GM18868 (cell line): ENCODE results near the gene PRPF31.
"Not testable (repeated sequence)": the region's sequence is repeated elsewhere in the genome, so short reads cannot be mapped to it uniquely, and the experiment has no call there.

ENCODE experiments used
- ATAC-seq: cut with Tn5 transposase; IDR thresholded peaks from one replicate; pipeline ENCODE4 v1.9.1; 2021; ENCODE audit warnings: mild to moderate bottlenecking, moderate library complexity; ENCODE audit not compliant: unreplicated experiment

The PRPF31 gene

DNA sequence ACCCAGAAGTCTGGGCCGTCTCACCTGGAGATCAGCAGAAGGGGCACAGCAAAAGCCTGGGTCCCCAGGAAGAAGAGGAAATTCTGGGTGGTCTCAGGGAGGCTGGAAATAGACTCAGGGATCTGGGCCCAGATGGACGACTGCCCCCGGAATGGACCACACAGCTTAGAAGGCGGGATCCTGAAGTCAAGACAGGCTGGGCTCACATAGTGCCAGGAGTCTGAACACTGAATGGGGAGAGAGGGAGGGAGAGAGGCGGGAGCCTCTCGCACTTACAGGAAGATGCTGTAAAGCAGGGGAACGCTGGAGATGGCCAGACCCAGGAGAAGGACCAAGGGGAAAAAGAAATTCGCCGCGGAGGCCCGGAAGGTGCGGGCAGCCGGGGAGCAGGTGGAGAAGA, 45.3 kb downstream of the PRPF31 start:
- ATAC-seq = no peak

DNA sequence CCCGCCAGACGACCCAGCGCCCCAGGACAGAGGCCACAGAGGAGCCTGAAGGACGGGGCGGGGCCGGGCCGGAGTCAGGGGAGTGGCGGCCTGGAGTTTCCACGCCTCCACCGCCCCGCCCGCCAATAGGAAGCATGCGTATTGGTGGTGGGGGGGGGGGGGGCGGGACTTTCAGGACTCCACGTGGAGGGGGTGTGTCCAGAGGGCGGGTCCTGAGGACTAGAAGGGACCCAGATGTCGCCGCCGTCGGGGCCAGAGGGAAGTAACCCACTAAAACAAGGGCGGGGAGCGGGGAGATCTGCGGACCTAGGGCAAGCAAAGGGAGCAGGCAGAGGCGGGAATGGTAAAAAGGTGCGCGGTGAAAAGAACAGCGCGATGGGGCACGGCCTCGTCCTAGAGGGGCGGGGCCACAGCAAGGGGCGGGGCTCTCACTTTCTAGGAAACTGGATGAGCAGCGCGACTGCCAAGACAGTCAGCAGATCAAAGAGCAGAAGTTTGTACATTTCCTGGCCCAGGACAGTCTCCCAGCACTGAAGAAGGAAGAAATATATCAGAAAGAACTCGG, 46.8 kb downstream of the PRPF31 start:
- no peak for ATAC-seq

DNA sequence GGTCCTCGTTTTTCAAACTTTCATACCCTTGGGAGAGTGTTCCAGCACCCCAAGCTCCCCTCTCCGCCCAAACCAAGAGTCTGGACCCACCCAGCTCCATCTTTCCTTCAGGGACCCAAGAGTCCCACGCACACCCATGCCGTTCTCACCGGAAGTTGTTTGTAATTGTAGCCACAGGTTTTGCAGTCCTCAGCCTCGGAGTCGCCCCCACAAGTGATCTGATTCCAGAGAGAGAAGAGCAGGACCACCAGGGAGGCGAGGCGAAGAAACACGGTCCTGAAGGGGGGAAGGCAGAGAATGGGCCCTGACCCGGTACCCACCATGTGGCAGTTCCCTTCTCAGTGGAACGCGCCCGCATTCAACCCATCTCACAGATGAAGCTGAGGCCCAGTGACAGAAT, 47.3 kb downstream of the PRPF31 start:
- ATAC-seq = no peak

DNA sequence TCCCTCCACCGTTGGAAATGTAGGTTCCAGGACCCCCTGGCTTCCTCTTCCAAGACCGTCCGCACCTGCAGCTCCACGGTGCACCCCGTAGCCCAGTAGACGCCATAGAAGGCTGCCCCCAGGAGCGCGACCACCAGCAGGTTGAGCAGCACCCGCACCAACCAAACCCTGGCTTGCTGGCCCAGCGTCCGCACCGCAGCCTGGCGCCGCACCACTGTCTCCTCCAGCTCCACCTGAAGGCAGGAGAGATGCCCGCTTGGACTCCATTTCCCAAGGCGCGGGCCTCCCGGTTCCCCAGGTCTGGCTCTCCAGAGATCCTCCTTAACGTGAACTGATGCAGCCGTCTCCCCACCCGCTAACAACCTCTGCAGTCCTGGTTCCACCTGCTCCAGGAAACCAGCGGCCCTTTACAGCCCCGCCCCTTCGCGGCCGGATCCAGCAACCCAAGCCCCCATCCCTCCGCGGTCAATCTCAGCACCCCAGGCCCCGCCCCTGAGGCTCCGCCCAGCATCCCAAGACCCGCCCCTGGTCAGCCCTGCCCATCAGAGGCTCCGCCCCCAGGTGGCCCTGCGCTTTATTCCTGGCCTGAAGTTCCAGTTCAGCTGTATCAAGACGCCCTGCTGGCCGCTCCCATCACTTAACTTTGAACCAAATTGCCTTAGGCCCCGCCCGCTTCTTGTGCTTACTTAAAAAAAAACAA, 49.0 kb downstream of the PRPF31 start:
- no peak for ATAC-seq

DNA sequence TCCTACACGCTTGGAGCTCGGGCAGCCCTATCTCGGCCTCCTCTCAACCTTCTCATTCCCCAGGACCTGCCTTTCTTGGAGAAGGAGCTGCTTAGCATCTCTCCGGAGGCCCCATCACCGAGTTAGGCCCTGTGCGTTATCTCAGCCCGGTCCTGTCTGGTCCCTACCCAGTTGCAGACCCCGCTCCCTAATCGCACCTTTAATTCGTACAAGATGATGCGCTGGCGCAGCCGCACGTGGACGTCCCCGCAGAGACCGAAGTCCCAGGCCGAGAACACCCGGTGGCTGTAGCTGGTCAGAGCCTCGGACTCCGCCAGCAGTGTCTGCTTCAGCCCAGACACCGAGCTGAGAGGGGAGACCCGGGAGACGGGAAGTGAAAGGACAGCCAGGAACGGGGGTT, 49.7 kb downstream of the PRPF31 start:
- ATAC-seq = no peak

DNA sequence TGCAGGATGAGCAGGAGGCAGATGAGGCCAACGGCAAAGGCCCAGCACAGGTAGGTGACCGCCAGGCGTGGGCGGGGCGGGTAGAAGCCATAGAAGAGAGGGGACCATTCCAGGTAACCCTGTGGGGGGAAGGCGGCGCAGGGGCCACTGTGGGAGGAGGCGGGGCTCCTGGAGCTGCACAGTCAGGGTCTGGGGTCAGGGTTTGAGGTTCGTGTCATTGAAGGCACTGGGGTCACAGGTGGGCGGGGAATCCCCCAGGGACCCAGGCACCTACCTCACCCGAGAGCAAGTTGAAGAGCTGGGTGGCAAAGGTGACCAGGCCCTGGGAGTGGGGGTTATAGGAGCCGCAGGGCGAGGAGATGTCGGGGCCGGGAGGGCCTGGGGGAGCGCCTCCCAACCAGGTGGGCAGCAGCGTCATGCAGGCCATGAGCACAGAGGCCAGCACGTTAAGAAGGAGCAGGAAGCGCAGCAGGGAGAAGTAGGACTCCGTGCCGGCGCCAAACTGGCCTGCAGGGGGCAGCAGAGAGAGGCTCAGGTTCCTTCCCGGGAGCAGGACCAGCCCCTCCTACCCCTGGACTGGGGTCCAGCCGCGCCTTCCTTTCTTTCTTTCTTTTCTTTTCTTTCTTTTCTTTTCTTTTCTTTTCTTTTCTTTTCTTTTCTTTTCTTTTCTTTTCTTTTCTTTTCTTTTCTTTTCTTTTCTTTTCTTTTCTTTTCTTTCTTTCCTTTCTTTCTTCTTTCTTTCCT, 52.8 kb downstream of the PRPF31 start:
- no peak for ATAC-seq

DNA sequence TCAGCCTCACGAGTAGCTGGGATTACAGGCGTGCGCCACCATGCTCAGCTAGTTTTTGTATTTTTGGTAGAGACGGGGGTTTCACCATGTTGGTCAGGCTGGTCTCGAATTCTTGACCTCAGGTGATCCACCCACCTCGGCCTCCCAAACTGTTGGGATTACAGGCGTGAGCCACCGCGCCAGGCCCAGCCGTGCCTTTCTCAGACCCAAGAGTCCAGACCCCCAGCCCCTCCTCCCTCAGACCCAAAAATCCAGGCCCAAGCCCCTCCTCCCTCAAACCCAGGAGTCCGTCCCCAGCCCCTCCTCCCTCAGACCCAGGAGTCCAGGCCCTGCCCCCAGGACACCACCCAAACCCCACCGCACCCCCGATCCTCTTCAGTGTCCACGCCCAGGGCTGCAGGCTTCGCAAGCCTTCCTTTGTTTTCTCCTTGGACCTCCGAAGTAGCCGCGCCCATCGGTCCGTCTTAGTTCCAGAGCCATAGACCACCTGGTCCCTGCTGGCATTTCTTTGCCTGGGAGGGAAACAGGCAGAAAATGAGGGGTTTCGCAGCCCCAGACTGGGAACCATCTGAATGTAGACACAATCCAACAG, 53.7 kb downstream of the PRPF31 start:
- ATAC-seq = no peak

DNA sequence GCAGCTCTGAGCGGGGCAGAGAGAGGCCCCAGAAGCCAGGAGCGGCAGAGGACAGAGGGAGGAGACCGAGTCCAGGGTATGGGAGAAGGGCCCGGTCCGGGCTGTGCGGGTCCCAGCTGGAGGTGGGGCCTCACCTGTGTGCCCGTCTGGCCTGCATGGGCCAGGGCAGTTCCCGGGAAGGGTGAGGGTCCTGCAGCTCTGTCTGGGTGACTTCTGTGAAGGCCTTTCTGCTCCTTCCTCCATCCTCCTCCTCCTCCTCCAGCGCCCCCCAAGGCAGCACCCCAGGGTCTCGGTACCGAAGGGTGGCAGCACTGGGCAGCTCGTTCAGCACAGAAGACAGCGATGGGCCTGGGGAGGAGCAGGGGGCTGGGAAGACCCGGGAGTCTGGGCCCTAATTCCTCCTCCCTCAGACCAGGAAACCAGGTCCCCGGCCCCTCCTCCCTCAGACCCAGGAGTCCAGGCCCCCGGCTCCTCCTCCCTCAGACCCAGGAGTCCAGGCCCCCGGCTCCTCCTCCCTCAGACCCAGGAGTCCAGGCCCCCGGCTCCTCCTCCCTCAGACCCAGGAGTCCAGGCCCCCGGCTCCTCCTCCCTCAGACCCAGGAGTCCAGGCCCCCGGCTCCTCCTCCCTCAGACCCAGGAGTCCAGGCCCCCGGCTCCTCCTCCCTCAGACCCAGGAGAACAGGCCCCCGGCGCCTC, 56.3 kb downstream of the PRPF31 start:
- ATAC-seq = not testable (repeated sequence)

DNA sequence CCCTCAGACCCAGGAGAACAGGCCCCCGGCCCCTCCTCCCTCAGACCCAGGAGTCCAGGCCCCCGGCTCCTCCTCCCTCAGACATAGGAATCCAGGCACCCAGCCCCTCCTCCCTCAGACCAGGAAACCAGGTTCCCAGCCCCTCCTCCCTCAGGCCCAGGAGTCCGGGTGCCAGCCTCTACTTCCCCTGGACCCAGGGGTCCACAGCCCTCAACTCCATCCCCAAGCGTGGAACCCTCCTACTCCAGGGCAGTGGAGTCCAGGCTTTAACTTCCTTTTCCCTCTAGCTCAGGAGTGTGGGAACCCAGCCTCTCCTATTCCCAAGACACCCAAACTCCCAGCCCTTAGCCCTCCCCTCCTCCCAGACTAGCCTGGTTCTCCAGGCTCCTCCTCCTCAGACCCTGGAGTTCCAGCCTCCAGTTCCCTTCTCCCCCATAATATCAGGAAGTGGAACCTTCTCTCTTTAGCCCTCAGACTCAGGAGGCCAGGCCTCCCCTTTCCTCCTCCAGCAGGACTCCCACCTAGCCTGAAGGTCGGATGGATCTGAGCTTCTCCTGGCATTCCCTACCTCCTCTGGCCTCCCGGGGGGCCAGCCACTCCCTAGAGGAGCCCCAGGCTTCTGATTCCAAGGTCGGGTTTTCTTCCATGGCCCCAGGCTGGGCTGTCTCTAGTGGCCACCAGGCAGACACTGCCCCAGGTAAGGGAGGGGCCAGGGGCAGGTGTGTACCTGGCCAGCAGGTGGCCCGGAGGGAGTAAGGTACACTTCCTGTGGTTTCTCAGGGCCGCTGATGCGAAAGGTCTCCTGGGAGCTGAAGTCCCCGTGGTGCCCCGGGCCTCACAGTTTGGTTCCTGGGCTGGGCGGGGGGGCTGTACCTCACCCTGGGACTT, 57.2 kb downstream of the PRPF31 start, which contains the start of gene TMC4:
Gene TMC4, minus strand, starts transcription at position 690 of the 888 bp plus-strand sequence. Its CDS starts 43 bp downstream, at position 647.
- ATAC-seq = no peak

DNA sequence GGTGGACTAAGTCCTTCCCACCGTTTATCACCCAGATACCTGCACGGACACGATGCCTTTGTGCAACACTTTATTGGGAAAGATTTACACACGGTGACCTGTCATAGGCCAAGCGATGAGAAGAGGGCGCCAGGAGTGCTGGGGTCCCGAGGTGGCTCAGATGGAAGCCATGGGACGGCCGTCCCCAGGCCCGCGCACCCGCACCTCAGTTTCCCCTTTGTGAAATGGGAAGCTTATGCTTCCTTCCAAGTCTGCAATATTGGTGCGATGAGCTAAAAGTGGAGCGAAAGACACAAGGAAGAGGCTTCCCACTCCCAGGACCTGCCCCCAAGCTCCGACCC, 57.8 kb downstream of the PRPF31 start:
- no peak for ATAC-seq

DNA sequence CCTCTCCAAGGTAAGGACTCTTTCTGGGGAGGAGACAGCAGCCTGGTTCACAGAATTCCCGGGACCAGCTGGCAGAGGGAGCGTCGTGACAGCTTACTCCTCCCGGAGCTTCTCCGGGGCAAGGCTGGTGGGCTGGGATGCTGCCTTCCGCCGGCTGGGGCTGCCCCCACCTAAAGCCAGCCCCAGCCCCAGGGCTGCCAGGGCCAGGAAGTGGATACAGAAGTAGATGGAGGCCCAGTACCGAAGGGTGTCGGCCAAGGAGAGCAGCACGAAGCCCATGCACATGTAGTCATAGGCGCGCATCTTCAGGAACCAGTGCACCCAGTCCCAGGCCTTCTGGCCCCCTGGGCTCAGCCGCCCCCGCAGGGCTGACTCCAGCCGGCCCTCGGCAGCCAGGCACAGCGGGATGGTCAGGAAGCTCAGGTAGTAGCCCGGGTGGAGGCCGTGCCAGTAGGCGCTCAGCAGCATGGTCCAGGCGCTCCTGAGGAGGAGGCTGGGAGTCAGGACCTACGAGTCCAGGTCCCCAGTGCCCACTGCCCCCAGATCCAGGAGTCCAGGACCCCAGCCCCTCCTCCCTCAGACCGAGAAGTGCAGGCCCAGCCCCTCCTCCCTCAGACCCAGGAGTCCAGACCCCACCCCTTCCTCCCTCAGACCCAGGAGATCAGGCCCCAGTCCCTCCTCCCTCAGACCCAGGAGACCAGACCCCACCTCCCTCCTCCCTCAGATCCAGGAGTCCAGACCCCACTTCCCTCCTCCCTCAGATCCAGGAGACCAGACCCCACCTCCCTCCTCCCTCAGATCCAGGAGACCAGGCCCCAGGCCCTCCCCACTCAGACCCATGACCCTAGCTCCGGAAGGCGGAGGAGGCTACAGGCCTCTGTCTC, 58.6 kb downstream of the PRPF31 start:
- ATAC-seq = no peak

DNA sequence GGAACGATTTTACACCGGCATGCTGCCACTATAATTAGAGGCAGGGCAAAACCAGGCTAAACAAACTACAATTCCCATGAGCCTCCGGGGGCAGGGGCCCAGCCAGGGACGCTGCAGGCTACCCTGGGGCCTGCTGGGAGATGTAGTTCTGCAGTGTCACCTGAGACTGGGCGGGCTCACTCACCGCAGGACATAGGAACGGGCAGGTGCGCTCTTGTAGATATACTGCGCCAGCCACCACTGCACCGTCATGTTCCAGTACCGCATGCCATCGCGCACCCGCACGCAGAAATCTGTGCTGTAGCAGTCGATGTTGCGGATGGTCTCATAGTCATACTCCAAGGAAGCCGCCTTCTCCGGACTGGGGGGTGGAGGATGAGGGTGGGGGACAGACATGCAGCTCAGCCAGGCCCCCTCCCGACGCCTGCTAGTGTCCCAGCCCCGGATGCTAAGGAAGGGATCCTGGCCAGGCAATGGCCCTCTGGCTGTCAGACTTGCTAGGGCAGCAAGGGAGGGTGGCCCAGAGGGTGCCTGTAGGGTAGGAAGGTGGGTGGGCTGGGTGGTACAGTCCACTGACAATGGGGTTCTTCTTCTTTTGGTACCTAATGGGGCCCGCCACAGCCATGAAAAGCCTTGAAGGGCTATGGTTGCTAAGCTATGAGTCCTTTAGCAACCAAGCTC, 63.2 kb downstream of the PRPF31 start:
- no peak for ATAC-seq

DNA sequence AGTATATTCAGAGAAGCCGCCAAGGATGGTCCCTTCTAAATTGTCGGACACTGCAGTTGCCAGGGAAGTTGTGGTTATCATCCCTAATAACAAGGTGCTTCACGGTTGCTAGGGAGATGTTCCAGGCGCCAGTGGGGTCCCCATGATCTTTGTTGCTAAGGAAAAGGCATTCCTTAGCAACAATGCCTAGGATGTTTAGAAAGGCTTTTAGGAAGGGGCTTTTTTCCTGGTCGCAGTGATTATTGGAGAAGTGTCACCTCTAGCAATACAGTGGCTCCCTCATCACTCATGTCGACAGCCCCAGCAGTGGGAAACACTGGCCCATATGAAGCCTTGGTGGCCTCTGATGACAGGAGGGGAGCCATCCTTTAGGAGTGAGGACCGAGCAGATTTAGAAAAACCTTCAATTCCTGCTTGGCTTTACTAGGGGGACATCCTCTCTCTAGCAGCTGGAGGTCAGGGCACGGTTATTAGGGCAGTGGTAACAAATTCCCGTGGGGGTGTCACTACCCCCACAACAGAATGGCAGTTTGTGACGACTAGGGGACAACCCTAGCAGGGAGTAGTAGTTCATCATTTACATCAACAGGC, 63.8 kb downstream of the PRPF31 start:
- no peak for ATAC-seq

DNA sequence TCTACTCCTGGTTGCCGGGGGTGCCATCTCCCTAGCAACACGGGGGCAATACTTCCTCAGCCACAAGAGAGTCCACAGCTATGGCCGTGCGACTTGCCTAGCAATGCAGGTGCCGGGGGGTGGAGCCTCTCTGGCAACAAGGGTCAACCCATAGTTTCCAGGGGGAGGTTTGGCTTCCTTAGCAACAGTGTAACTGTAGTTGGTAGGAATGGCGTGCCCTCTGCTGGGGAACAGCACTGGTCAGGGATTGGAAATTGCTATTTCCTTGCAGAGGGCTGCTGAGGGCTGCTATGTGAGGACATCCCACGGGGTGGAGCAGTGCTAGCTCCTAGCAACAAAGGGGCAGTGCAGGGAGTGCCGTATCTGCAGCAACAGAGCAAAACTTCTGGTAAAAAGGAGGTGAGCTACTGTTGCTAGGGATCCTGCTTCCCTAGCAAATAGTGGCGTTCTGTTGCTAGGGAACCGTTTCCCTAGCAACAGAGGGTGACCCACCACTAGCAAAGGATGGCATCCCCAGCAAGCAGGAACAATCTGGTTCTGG, 64.4 kb downstream of the PRPF31 start:
- no peak for ATAC-seq

DNA sequence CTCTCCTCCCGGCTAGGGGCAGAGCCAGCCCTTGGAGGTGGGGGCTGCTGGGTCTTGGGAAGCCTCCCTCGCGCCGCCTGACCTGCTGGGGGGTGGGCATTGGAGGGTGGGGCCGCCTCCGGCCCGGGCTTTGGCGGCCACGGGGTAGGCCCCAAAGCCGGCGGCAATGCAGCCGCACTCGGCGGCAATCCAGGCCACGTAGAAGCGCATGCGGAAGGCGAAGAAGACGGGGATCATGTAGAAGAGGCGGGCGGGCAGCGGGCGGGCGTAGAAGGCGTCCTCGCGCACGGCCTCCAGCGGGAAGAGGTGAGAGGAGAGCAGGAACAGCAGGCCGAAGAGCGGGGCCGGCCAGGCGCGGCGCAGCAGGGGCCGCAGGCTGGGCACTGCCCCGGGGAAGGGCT, 65.1 kb downstream of the PRPF31 start:
- no peak for ATAC-seq
